HepG2 (cell line): Measurements from ENCODE around the gene DAB1. TPM values are rescaled to one million over a fixed set of nuclear protein-coding genes. Genes with fewer than 3 reads are reported as not detected.
A peak's percentile ranks its signal among the peaks of the same experiment; 100 is the strongest.

ENCODE experiments used
- FOXA3 ChIP-seq: IDR thresholded peaks from 2 replicates; pipeline ENCODE4 v1.6.1; 2016; ENCODE audit warnings: missing genetic modification reagents, missing compliant biosample characterization
- HOXA3 ChIP-seq: sonication (generic); formaldehyde crosslinking; IDR thresholded peaks from 2 replicates; pipeline ENCODE4 v1.5.0; 2020; ENCODE audit warnings: missing genetic modification reagents
- HOXA9 ChIP-seq: sonication (generic); formaldehyde crosslinking; IDR thresholded peaks from 2 replicates; pipeline ENCODE4 v1.8.1; 2022; ENCODE audit warnings: missing genetic modification reagents, mild to moderate bottlenecking, moderate library complexity, borderline replicate concordance
- MYC ChIP-seq: sonication (generic); formaldehyde crosslinking; IDR thresholded peaks from 2 replicates; pipeline ENCODE4 v1.9.0; 2021; ENCODE audit warnings: missing genetic modification reagents, borderline replicate concordance
- RBM39 ChIP-seq: fragments of 200-400 bp; formaldehyde crosslinking; IDR thresholded peaks from one replicate; pipeline ENCODE4 v1.6.1; 2018; ENCODE audit warnings: antibody characterized with exemption, mild to moderate bottlenecking, low read depth, low read length; ENCODE audit not compliant: poor library complexity, severe bottlenecking
- SALL2 ChIP-seq: sonication (generic); formaldehyde crosslinking; IDR thresholded peaks from 2 replicates; pipeline ENCODE4 v1.8.1; 2023; ENCODE audit warnings: mild to moderate bottlenecking, missing genetic modification reagents, inconsistent platforms
- SMC3 ChIP-seq: IDR thresholded peaks from 2 replicates; pipeline ENCODE4 v1.6.1; 2011; ENCODE audit warnings: low read length, improper control_type of control experiment
- SNAPC4 ChIP-seq: sonication (generic); formaldehyde crosslinking; IDR thresholded peaks from 2 replicates; pipeline ENCODE4 v1.4.0; 2020; ENCODE audit warnings: mild to moderate bottlenecking, missing genetic modification reagents
- TBX2 ChIP-seq: sonication (generic); formaldehyde crosslinking; IDR thresholded peaks from 2 replicates; pipeline ENCODE4 v1.5.0; 2020; ENCODE audit warnings: missing genetic modification reagents, mild to moderate bottlenecking, borderline replicate concordance
- TBX3 ChIP-seq: fragments of 450-650 bp; IDR thresholded peaks from 2 replicates; pipeline ENCODE4 v1.6.1; 2017; ENCODE audit warnings: antibody characterized with exemption, mild to moderate bottlenecking, inconsistent platforms, borderline replicate concordance
- TOPORS ChIP-seq: sonication (generic); formaldehyde crosslinking; IDR thresholded peaks from 2 replicates; pipeline ENCODE4 v1.8.0; 2023; ENCODE audit warnings: mild to moderate bottlenecking, missing genetic modification reagents
- ZBTB33 ChIP-seq: sonication (generic); formaldehyde crosslinking; IDR thresholded peaks from 2 replicates; pipeline ENCODE4 v1.4.0; 2020; ENCODE audit warnings: missing genetic modification reagents
- ZFP36 ChIP-seq: fragments of 150-350 bp; IDR thresholded peaks from 2 replicates; pipeline ENCODE4 v1.6.1; 2018; ENCODE audit warnings: borderline replicate concordance, low read length, low read depth; ENCODE audit not compliant: partially characterized antibody
- ZFP62 ChIP-seq: sonication (generic); formaldehyde crosslinking; IDR thresholded peaks from 2 replicates; pipeline ENCODE4 v1.4.0; 2020; ENCODE audit warnings: missing genetic modification reagents
- ZNF260 ChIP-seq: sonication (generic); formaldehyde crosslinking; IDR thresholded peaks from 2 replicates; pipeline ENCODE4 v1.4.0; 2020; ENCODE audit warnings: missing genetic modification reagents, low read depth, mild to moderate bottlenecking, borderline replicate concordance
- ZNF33A ChIP-seq: sonication (generic); formaldehyde crosslinking; IDR thresholded peaks from 2 replicates; pipeline ENCODE4 v1.5.1; 2020; ENCODE audit warnings: missing genetic modification reagents, mild to moderate bottlenecking, moderate library complexity, borderline replicate concordance
- ZNF501 ChIP-seq: sonication (generic); formaldehyde crosslinking; IDR thresholded peaks from 2 replicates; pipeline ENCODE4 v1.5.1; 2020; ENCODE audit warnings: mild to moderate bottlenecking, moderate library complexity, missing genetic modification reagents
- ZNF530 ChIP-seq: sonication (generic); formaldehyde crosslinking; IDR thresholded peaks from 2 replicates; pipeline ENCODE4 v1.5.0; 2020; ENCODE audit warnings: low read depth, mild to moderate bottlenecking, missing genetic modification reagents
- ZNF614 ChIP-seq: IDR thresholded peaks from 2 replicates; pipeline ENCODE4 v1.6.1; 2018; ENCODE audit warnings: missing biosample characterization, missing genetic modification reagents, inconsistent platforms, borderline replicate concordance
- ZNF83 ChIP-seq: sonication (generic); formaldehyde crosslinking; IDR thresholded peaks from 2 replicates; pipeline ENCODE4 v1.4.0; 2020; ENCODE audit warnings: missing genetic modification reagents, mild to moderate bottlenecking, borderline replicate concordance
- ZSCAN12 ChIP-seq: sonication (generic); formaldehyde crosslinking; IDR thresholded peaks from 2 replicates; pipeline ENCODE4 v1.9.0; 2021; ENCODE audit warnings: mild to moderate bottlenecking, missing genetic modification reagents
- polyA plus RNA-seq, 8 experiments: library from polyadenylated mRNA; depleted of rRNA in 3 of 8; stranded (reverse) in 7 of 8; unstranded in 1 of 8; fragments of >200 nt; fragmentation: Illumina TruSeq in 4 of 8; extraction: Trizol in 4 of 8; gene quantifications; 2 replicates each; pipeline versions ENCODE4 v1.2.1 to v1.2.3, GENCODE V29; 2011 to 2016; ENCODE audit warnings: low read depth in 4 of 8, missing spikeins in 1 of 8, mixed read lengths in 1 of 8; ENCODE audit not compliant: insufficient read depth in 1 of 8
- total RNA-seq, 5 experiments: library from RNA; depleted of rRNA; stranded (reverse); fragments of >200 nt; fragmentation: Illumina TruSeq; extraction: Trizol; gene quantifications; 2 replicates each; pipeline ENCODE4 v1.2.3, GENCODE V29; 2016; ENCODE audit warnings: low read depth in 1 of 5
- TF ChIP-seq, protein P1 (sequence below): IDR thresholded peaks from 2 replicates; pipeline ENCODE4 v1.6.1; 2016; ENCODE audit warnings: low read depth, borderline replicate concordance

DAB1 gene
- total and polyA plus RNA-seq, 2 of the 13 experiments (the other 11 are each of a cell fraction or from before 2014, with no cell fraction given) = 0.04 to 0.13 TPM

DNA sequence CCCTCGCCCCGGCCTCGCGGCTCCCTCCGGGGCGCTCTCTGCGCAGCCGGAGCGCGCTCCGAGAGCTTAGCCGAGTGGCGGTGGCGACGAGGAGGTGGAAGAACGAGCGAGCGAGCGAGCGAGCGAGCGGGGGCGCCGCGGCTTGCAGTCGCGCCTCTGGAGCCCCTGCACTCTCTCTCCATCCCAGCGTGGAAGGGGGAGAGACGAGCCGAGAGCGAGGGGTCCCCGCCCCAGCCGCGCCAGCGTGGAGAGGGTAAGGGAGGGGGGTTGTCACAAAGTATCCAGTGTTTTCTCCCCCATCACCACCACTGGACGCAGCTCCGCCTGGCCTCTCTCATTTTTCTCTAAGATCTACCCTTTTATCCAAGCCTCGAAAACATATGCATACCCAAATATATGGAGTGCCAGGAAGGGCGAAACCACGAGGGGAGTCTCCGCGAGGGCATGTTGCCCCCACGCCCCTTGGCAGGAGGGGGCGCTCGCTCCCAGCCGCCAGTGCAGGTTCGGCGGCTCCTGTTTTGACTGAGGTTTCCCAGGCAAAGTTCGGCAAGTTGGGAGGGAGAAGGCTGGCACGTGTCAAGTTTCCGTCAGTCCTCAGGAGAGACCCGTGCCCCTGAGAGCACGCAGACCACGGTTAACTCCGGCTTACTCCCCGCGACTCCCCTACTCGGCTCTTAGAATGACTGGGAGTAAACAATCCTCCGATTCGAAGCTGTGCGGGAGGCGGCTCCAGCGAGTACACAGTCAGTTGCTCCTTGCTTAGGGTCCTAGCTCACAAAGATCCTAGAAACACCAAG is 569 bp upstream of the DAB1 start (continued):
- TF ChIP-seq ZBTB33 (CRISPR knock-in tag) (no peak), HOXA3 (CRISPR knock-in tag) (peak; percentile 14; the same call in 1 of the 2 replicates), RBM39 (peak; percentile 69), MYC (peak; percentile 74), ZNF33A (CRISPR knock-in tag) (no peak), ZNF530 (no peak), ZNF501 (CRISPR knock-in tag) (0 out of 2 replicates have a peak, but pooled peaks have one; percentile 25), HOXA9 (no peak), SMC3 (no peak; the same call in 1 of the 2 replicates), SALL2 (no peak), ZNF260 (CRISPR knock-in tag) (no peak), SNAPC4 (CRISPR knock-in tag) (no peak), FOXA3 (CRISPR knock-in tag) (no peak), TOPORS (CRISPR knock-in tag) (no peak), TBX2 (CRISPR knock-in tag) (peak; percentile 46; the same call in 1 of the 2 replicates), ZFP36 (no peak), ZNF614 (no peak), TBX3 (no peak), ZFP62 (CRISPR knock-in tag) (no peak), ZNF83 (CRISPR knock-in tag) (no peak), ZSCAN12 (no peak)
- TF ChIP-seq, protein P1, sequence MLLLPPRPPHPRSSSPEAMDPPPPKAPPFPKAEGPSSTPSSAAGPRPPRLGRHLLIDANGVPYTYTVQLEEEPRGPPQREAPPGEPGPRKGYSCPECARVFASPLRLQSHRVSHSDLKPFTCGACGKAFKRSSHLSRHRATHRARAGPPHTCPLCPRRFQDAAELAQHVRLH = no peak
